WTC11 (cell line): Measurements from ENCODE around the gene GAD2. TPM values are rescaled to one million over a fixed set of nuclear protein-coding genes. Genes with fewer than 3 reads are reported as not detected.
"Not testable (repeated sequence)": the region's sequence is repeated elsewhere in the genome, so short reads cannot be mapped to it uniquely, and the experiment has no call there.

ENCODE experiments used
- ATAC-seq: fragments of 200-7000 bp; cut with Tn5 transposase; 2 replicates; pipeline ENCODE4 v1.10.0; 2021; ENCODE audit warnings: mild to moderate bottlenecking, moderate library complexity
- CTCF ChIA-PET: fragments of 300-600 bp; sonication (Branson Sonifier 250); formaldehyde crosslinking; loops from one replicate; lab custom pipeline; 2021; ENCODE audit warnings: antibody characterized with exemption; lab: Charles Lee
- POLR2A ChIA-PET: fragments of 350-600 bp; sonication (Branson Sonifier 250); formaldehyde crosslinking; loops from one replicate; lab custom pipeline; 2021; ENCODE audit warnings: antibody characterized with exemption; lab: Charles Lee
- DNase-seq: peaks from one replicate; pipeline ENCODE4 v3.0.0; 2021; ENCODE audit warnings: low spot score
- H3K27ac Mint-ChIP-seq: 2 replicates; pipeline ENCODE4 v1.8.0; 2021; ENCODE audit warnings: mixed read lengths
- H3K27me3 Mint-ChIP-seq: 2 replicates; pipeline ENCODE4 v1.8.0; 2021; ENCODE audit warnings: low read depth, mild to moderate bottlenecking, moderate library complexity, mixed read lengths
- H3K36me3 Mint-ChIP-seq: 2 replicates; pipeline ENCODE4 v1.8.0; 2021; ENCODE audit warnings: mixed read lengths
- H3K4me1 Mint-ChIP-seq: 2 replicates; pipeline ENCODE4 v1.8.0; 2022; ENCODE audit warnings: mixed read lengths
- H3K4me3 Mint-ChIP-seq: 2 replicates; pipeline ENCODE4 v1.8.0; 2021; ENCODE audit warnings: mild to moderate bottlenecking, moderate library complexity, mixed read lengths
- H3K9me3 Mint-ChIP-seq: 2 replicates; pipeline ENCODE4 v1.8.0; 2021; ENCODE audit warnings: mixed read lengths
- ARID4B ChIP-seq: sonication (generic); formaldehyde crosslinking; IDR thresholded peaks from 2 replicates; pipeline ENCODE4 v1.8.0; 2023; ENCODE audit warnings: missing genetic modification reagents, mild to moderate bottlenecking, borderline replicate concordance
- CREM ChIP-seq: sonication (generic); formaldehyde crosslinking; IDR thresholded peaks from 2 replicates; pipeline ENCODE4 v1.8.1; 2022; ENCODE audit warnings: mild to moderate bottlenecking, missing genetic modification reagents, moderate library complexity
- ELF4 ChIP-seq: sonication (generic); formaldehyde crosslinking; IDR thresholded peaks from 2 replicates; pipeline ENCODE4 v1.8.1; 2022; ENCODE audit warnings: low read depth, mild to moderate bottlenecking, moderate library complexity, missing genetic modification reagents
- ESRRA ChIP-seq: sonication (generic); formaldehyde crosslinking; IDR thresholded peaks from 2 replicates; pipeline ENCODE4 v1.8.1; 2022; ENCODE audit warnings: mild to moderate bottlenecking, missing genetic modification reagents, borderline replicate concordance
- FOXJ3 ChIP-seq: sonication (generic); formaldehyde crosslinking; IDR thresholded peaks from 2 replicates; pipeline ENCODE4 v1.9.0; 2021; ENCODE audit warnings: missing genetic modification reagents, mild to moderate bottlenecking, borderline replicate concordance
- GRHL2 ChIP-seq: fragments of 250-450 bp; sonication (Bioruptor Pico); IDR thresholded peaks from 2 replicates; pipeline ENCODE4 v1.8.0; 2022; ENCODE audit warnings: mild to moderate bottlenecking, moderate library complexity; ENCODE audit not compliant: insufficient replicate concordance, severe bottlenecking
- JUN ChIP-seq: sonication (generic); formaldehyde crosslinking; IDR thresholded peaks from 2 replicates; pipeline ENCODE4 v1.8.0; 2023; ENCODE audit warnings: mild to moderate bottlenecking, missing genetic modification reagents
- NR3C1 ChIP-seq: sonication (generic); formaldehyde crosslinking; conservative IDR thresholded peaks from 2 replicates; pipeline ENCODE4 v1.8.1; 2023; ENCODE audit warnings: low read depth, mild to moderate bottlenecking, missing genetic modification reagents
- USF1 ChIP-seq: sonication (generic); formaldehyde crosslinking; IDR thresholded peaks from 2 replicates; pipeline ENCODE4 v1.8.0; 2022; ENCODE audit warnings: mild to moderate bottlenecking, missing genetic modification reagents
- USF2 ChIP-seq: sonication (generic); formaldehyde crosslinking; IDR thresholded peaks from 2 replicates; pipeline ENCODE4 v1.8.1; 2023; ENCODE audit warnings: mild to moderate bottlenecking, missing genetic modification reagents, moderate library complexity
- ZNF396 ChIP-seq: fragments of 250-450 bp; sonication (Bioruptor Pico); IDR thresholded peaks from 2 replicates; pipeline ENCODE4 v1.8.0; 2021; ENCODE audit warnings: mild to moderate bottlenecking, moderate library complexity, borderline replicate concordance
- total RNA-seq: library from RNA; stranded (reverse); gene quantifications from 3 replicates; pipeline ENCODE4 v1.2.3, GENCODE V29; 2021

GAD2 gene
- total RNA-seq, 1 experiment from 2014 or later, result 1.7 TPM

- Mint-ChIP-seq H3K4me1 (no peaks in the 10 kb centered on the region), H3K36me3 (no peaks in the 10 kb centered on the region), H3K9me3 (peaks cover 16% of the 10 kb centered on the region), H3K27ac (no peak overlapping the region), H3K4me3 (no peak overlapping the region), H3K27me3 (peaks cover 5% of the 10 kb centered on the region; the same call in 1 of the 2 replicates)
- CTCF ChIA-PET, result no interaction called here
- ATAC-seq (no peak), DNase-seq (no peak)
- POLR2A ChIA-PET, result no interaction called here
- TF ChIP-seq USF1 (CRISPR knock-in tag), result no peak
- no peak for TF ChIP-seq ELF4 (CRISPR knock-in tag)
- TF ChIP-seq USF2 (CRISPR knock-in tag), result no peak
- TF ChIP-seq ESRRA (CRISPR knock-in tag), result no peak
- TF ChIP-seq FOXJ3 (CRISPR knock-in tag), result no peak
- TF ChIP-seq JUN, result no peak
- TF ChIP-seq ARID4B (CRISPR knock-in tag), result no peak
- TF ChIP-seq GRHL2, result no peak
- TF ChIP-seq NR3C1, result no peak
- TF ChIP-seq ZNF396 (CRISPR knock-in tag), result no peak
- TF ChIP-seq CREM (CRISPR knock-in tag), result no peak
Measured at GRCh38 chr10:26341701-26342100, 125.1 kb downstream of the GAD2 start.

GRCh38 chr10:26348821-26349417 is 132.3 kb downstream of the GAD2 start:
- CTCF ChIA-PET, H3K36me3 Mint-ChIP-seq, H3K4me3 Mint-ChIP-seq, ATAC-seq, DNase-seq, H3K27ac Mint-ChIP-seq, H3K27me3 Mint-ChIP-seq, POLR2A ChIA-PET: not testable (repeated sequence)
- Mint-ChIP-seq H3K4me1 (peaks cover 12% of the 10 kb centered on the region), H3K9me3 (peaks cover 28% of the 10 kb centered on the region)

Other genes with a start within 250 kb of the GAD2 start
- 0.16 to 0.22 TPM (median 0.18 TPM) in 3 replicates for gene APBB1IP, start 221.6 kb downstream of the GAD2 start, total RNA-seq